CD4-positive, alpha-beta T cell treated with Interleukin-1 beta for 1 hour (primary cell): ENCODE measurements around the gene CLHC1.
"Not testable (repeated sequence)": the region's sequence is repeated elsewhere in the genome, so short reads cannot be mapped to it uniquely, and the experiment has no call there.

ENCODE experiments used
- DNase-seq, 2 donors: peaks; one replicate each; pipeline ENCODE4 v3.0.0-alpha.2; 2020 to 2022

Gene CLHC1

DNA sequence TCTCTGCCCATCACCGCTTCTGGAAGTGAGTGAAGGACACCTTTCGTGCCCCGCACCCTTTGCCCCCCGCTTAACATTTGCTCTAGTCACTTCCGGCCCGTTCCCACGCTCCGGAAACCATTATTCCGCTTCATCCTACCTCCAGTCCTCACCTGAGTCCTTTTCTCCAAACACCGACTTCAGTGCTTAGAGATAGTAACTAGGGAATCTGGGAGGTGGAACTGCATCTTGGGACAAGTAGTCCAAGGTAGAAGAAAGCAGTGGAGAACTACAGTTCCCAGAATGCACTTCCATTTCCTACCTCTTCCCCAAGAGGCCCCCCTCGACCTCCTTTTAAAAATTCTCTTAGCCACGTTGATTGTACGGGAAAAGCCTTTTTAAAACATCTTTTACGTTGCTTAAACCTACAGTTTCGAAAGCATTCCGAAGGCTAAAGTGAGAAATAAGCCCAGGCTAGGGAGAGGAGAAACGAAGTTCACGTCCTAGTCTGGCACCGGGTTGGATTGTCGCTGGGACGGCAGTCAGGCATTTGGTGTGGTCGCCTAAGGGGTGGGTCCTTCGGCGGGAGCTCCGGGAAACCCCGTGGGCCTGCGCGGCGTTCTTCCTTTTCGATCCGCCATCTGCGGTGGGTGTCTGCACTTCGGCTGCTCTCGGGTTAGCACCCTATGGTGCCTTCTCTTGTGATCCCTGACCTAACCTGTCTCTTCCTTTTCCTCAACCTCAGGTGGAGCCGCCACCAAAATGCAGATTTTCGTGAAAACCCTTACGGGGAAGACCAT lies at the start of gene CLHC1, which contains the start of gene RPS27A:
Gene CLHC1, minus strand, starts transcription at position 210 of the 779 bp plus-strand sequence. CDS start 9,882 bp downstream, outside the sequence.
Gene RPS27A, plus strand, starts transcription at position 605 of the 779 bp plus-strand sequence. Its CDS starts 137 bp downstream, at position 742.
- peak; percentile 91 to 94 for DNase-seq

DNA sequence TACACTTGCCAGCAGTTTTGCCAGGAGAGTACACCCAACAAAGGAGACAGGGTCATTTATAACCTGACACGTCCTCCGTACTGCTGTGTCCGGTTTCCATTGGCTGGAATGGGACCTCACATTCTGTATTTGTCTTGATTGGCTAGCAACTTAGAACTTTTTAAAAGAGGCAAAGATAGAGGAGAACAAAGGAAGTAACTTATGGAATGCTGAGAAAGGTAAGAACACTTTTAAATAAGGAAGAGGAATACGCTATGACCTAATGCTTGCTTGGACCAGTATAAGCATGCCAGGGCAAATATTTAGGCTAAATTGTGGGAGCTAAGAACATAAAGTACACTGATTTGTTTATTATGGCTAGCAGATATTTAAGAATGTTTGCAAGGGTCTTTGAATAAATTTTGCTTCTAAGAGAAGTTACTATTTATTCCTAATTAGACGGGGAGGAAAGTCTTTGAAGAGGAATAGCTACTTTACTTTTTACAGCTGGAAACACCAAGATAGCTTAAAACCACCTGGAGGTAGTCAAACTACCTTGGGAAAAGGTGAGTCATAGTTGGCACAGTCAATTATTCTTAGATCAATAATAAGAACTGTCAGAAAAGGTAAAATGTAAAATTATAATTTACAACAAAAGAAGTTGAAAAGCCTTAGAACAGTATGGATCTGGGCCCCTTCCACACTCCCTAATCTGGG lies 48.9 kb upstream of the CLHC1 start:
- DNase-seq: not testable (repeated sequence)

DNA sequence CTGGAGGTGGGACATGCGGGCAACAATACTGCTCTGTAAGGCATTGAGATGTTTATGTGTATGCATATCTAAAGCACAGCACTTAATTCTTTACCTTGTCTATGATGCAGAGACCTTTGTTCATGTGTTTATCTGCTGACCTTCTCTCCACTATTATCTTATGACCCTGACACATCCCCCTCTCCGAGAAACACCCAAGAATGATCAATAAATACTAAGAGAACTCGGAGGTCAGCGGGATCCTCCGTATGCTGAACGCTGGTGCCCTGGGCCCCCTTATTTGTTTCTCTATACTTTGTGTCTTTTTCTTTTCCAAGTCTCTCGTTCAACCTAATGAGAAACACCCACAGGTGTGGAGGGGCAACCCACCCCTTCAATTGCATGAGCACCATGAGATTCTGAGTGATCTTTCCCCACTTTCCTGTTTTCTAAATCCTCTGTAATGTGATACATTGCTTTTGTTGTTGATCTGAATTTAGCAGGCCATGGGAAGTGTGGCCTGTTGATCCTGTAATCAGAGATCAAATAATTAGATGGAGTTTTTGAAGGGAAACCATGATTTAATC lies 47.8 kb upstream of the CLHC1 start:
- not testable (repeated sequence) for DNase-seq

DNA sequence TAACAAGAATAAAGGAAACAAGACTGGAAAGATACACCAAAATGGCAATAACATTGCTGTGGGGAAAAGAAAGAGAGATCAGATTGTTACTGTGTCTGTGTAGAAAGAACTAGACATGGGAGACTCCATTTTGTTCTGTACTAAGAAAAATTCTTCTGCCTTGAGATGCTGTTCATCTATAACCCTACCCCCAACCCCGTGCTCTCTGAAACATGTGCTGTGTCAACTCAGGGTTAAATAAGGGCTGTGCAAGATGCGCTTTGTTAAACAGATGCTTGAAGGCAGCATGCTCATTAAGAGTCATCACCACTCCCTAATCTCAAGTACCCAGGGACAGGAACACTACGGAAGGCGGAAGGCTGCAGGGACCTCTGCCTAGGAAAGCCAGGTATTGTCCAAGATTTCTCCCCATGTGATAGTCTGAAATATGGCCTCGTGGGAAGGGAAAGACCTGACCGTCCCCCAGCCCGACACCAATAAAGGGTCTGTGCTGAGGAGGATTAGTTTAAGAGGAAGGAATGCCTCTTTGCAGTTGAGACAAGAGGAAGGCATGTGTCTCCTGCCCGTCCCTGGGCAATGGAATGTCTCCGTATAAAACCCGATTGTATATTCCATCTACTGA lies 47.2 kb upstream of the CLHC1 start:
- not testable (repeated sequence) for DNase-seq

DNA sequence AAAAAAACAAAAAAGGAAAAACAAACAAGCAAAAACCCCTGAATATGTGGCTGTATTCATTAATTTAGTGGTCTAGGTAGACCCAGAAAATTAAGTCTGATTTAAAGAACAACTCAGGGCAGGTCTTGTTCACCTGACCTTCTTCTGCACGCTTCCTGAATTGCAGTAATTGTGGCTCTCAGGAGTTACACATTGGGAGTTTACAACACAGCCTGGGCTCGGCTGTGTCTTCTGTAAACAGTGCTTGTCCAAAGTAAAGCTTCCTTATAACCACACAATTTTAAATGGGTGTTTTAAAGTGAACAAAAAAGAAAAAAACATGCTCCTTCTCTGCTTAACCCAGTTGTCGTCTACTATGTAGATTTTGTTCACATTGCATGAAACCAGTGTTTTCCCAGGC lies 45.2 kb upstream of the CLHC1 start:
- DNase-seq: no peak

DNA sequence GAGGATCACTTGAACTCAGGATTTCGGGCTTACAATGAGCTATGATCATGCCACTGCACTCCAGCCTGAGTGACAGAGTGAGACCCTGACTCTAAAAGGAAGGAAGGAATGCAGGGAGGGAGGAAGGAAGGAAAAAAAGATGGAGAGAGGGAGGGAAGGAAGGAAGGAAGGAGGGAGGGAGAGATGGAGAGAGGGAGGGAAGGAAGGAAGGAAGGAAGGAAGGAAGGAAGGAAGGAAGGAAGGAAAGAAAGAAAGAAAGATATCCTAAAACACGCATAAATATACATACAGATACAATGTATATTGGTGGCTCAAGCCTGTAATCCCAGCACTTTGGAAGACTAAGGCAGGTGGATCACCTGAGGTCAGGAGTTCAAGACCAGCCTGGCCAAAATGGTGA lies 42.3 kb upstream of the CLHC1 start:
- not testable (repeated sequence) for DNase-seq

DNA sequence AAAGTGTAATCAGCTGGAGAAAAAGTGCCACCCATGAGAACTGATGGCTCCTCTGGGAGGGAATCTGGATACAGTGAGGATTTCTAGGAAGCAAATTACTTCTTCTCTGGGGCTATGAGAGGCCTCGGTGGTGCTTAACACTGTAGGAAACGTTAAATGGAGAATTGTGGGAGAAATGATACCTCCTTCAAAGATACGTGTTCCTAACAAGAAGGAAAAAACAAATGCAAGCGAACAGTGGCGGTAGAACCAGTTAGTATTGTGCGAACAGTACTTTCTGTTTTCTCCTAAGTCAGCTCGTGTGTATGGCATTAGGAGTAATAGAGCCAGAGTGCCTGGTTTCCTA lies 37.5 kb upstream of the CLHC1 start:
- DNase-seq: peak in 1 of 2 donors; percentile 16

DNA sequence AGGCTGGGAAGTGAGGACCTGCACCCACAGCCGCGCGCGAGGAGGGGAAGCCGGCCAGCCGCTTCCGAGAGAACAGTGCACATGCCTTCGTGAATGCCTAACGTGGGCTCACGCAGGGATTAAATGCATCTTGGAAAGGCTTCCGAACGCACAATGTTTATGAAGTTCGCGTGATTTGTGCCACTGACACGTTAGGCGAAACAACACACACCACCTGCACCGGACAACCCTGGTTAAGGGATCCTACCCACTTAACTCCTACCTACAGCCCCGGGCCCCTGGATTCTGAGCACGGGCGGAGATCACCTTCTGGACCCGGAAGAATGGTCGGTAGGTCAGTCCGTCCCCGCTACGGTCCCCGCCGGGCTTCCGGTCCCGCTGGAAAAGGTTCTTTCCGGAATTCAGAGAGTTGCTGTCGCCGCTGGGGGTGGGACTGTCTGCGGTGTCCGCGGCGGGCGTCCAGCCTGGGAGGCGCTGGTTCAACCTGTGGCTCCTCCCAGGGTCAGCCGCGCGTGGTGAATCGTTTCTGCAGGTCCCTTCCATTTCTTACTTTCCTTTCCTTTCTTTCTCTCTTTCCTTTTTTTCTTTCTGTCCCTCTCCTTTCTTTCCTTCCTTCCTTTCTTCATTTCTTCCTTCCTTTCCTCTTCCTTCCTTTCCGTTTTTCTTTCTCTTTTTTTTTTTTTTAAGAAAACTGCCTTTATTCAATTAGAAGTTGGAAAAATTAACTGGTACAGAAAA lies 37.0 kb upstream of the CLHC1 start, which contains the start of gene MTIF2:
Gene MTIF2, minus strand, starts transcription at position 325 of the 738 bp plus-strand sequence. CDS start 5,373 bp downstream, outside the sequence.
- DNase-seq: peak; percentile 90

DNA sequence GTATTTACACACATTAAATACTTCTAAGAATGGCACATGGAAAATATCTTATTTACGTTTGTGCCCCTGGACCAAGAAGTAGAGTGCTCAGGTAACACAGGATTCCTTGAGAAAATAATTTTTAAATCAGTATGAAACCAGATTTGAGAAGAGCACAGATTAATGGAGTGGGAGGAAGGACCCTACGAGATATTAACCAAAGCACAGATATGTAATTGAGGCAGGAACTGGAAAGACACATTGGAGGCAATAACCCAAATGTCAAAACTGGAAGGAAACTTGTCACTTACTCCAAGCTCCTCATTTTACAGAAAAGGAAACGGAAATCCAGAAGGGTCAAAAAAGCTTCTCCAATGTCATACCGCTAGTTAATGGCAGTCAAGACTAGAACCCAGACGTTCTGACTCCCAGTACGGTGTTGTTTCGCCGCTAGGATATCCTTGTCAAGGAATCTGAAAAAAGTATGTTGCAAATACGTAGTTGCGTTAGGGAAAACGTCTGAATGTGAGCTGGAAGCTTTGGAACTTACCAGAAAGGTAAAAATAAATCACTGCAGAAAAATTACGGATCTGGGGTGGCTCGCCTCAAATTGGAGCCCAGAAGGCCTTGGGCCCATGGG lies 36.3 kb upstream of the CLHC1 start:
- DNase-seq: no peak

DNA sequence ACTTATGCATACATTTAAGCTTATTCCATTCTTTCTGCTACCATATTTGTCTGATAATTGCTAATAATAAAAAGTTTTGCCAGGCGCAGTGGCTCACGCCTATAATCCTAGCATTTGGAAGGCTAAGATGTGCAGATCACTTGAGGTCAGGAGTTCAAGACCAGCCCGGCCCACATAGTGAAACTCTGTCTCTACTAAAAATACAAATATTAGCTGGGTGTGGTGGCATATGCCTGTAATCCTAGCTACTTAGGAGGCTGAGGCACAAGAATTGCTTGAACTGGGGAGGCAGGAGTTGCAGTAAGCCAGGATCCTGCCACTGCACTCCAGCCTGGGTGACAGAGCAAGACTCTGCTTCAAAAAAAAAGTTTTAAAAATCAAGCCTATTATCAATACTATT lies 27.5 kb upstream of the CLHC1 start:
- DNase-seq: not testable (repeated sequence)

DNA sequence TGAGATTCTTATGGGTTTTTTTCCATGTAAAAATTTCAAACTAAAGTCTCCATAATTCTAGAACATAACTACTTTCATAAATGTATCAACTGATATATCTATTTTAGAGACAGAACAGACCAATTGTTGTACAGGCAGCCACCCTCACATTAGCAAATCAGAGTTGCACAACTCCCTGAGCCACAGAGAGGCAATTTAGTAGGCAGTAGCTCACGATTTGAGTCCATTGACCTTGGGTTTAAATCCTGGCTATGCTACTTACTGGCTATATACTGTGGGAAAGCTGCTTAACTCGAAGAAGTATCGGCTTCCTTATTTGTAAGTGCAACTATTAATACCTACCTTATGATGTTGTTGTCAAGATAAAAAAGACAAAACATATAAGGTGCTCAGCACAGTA lies 20.7 kb upstream of the CLHC1 start:
- DNase-seq: no peak

DNA sequence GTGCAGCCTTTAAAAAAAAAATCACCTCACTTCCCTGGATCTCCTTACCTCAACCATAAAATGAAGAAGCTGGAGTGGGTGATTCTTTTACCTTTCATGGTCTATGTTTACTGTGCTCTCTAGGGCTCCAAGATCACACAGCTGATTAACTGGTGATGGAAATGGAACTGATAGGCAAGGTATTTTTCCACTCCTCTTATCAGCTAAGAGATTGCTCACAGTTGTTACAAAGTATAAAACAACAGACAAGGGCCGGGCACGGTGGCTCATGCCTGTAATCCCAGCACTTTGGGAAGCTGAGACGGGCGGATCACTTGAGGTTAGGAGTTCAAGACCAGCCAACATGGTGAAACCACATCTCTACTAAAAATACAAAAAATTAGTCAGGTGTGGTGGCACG lies 14.9 kb upstream of the CLHC1 start:
- no peak for DNase-seq

DNA sequence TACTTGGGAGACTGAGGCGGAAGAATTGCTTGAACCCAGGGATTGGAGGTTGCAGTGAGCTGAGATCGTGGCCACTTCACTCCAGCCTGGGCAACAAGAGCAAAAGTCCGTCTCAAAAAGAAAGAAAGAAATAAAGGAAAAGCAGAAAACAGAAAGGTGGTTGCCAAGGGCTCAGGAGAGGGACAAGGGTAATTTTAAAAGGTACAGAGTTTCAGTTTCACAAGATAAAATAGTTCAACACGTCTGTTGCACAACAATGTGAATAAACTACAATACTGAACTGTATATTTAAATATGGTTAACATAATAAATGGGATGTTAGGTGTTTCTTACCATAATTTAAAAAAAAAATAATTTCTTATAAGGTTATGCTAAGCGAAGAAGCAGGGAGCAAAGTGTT lies 13.3 kb upstream of the CLHC1 start:
- DNase-seq: no peak

DNA sequence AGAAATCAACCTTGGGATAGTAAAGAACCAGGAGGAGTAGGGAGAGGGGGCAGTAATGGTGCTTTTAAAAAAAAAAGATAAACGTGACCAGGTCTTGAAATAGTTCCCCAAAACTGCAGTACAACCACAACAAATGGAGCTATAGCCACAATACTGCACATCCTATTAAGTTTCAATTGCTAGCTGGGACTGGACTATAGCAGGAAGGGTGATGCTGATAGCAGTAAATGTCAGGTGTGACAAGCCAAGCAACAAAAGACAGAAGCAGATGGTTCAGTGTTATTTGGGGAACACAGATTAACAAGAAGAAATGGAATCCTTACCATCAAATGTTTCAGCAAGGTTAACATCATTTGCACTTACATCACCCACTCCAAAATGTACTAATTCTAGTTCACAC lies 10.5 kb upstream of the CLHC1 start:
- DNase-seq: no peak

DNA sequence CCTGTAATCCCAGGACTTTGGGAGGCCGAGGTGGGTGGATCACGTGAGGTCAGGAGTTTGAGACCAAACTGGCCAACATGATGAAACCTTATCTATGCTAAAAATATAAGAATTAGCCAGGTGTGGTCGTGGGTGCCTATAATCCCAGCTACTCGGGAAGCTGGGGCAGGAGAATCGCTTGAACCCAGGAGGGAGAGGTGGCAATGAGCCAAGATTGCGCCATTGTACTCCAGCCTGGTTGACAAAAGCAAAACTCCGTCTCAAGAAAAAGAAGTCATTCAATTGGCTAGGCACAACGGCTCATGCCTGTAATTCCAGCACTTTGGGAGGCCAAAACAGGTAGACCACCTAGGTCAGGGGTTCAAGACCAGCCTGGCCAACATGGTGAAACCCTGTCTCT lies 9.5 kb upstream of the CLHC1 start:
- DNase-seq: not testable (repeated sequence)

DNA sequence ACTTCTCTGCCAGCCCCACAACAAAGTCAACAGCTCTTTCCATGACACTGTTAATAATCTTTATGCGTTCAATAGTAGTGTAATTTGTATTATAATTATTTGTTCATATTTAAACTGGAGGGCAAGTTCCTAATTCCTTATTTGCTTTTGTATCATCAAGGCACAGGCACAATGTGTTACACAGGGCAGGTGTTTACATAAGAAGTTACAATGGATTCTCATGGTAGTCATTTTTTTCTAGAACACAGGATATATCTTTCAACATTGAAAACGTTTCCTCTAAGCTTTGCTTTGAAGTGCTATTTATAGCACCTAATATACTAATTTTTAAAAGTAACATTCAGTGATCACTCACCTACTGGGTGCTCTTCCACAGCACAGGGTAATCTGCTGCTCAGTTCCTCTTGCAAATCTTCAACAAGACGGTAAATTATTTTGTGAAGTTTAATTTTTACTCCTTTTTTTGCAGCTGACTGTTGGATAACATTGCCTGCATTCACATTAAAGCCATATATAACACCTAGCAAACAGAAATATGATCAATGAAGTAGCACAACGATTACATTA lies 7.6 kb upstream of the CLHC1 start:
- DNase-seq: no peak

DNA sequence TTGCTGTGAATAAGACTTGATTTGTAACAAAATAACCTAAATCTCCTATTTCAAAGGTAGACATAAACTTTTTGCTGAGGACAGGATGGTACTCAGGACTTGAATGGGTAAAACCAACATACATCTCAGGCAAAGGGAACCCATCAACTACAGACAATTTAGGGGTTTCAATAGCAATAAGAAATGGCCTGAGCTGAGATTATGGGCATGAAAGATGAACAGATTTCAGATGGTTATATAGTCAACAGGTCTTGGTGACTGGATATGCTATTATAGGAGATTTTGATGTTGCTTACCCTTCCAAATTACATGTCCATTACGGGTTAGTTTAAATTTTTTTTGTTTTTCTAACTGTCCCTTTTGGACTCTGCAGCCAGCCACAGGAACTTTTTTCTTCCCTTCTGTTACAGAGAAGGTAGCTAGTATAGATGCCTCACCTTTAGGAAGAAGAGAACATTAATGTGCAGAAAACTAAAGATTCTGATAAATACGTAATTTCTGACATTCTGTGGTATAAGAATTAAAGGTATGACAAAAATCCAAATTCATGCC lies 5.0 kb upstream of the CLHC1 start:
- no peak for DNase-seq

DNA sequence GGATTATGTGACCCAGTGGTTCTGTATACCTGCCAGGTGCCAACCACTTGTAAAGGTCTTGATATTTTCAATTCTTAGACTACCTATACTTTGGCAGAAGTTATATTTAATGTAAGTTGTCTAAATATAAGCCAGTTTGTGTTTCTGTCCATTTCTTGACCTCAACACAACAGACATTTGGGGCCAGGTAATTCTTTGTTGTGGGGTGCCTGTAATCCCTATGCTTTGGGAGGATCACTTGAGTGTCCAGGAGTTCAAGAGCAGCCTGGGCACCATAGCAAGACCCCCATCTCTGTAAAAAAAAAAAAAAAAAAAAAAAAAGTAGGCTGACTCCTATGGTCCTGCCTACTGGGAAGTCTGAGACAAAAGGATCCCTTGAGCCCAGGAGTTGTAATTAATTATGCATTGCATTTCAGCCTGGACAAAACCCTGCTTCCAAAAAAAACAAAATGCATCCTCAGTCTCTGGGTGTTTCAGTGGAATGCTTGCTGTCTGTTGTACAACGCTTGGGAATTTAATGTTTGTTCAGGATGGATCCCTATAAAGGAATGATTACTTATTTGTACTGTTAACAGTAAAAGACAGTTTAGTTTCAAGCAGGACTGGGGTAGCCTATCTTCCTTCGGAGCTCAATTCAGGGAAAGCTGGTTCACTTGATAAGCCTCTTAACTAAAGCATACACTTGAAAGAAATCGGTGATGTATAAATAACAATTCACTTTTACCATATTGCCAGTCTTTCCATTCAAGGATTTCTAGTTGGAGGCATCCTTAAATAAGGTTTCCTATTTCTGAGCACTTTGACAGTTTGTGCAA lies 3.8 kb upstream of the CLHC1 start:
- DNase-seq: no peak

DNA sequence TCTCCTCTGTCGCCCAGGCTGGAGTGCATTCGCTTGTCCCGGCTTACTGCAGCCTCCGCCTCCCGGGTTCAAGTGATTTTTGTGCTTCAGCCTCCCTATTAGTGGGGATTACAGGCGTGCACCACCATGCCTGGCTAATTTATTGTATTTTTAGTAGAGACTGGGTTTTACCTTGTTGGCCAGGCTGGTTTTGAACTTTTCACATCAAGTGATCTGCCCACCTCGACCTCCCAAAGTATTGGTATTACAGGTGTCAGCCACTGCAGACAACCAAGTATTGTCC lies 1.5 kb upstream of the CLHC1 start:
- no peak for DNase-seq

DNA sequence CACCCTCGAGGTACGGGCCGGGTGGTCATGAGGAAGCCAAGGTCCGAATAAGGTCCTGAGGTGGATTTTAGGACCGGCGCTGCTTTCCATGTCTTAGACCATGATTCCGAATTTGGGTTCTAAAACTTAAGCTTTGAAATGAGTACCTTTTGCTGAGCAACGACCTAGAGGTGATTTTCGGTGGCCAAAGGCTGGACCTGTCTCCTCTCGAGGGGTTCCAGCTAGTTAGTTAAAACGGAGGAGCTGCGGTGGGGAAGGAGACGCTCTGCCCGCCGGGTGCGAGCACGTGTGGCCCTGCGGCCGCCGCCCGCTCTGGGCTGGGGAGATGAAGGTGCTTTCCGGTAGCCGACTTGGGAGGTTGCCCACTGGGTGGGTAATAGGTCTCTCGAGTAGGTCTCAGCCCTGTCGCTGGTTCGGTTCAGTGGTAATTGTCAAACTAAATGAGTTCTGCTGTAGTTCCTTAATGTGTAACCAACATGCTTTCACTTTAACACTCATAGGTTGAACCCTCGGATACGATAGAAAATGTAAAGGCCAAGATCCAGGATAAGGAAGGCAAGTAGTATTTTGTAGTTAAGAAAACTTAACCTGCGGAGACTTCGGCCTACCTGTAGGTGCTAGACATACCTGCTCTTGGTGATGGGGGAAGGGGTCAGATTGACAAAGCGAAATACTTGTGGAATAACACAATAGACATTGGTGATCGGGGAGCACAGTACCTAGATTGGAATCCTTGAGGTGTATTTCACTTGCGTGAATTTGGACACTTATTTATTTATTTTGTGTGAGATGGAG lies 967 bp upstream of the CLHC1 start:
- DNase-seq: peak; percentile 70 to 74
